ENCODE measurements around the gene HOXC12. TPM values are rescaled to one million over a fixed set of nuclear protein-coding genes. Genes with fewer than 3 reads are reported as not detected.
A peak's percentile ranks its signal among the peaks of the same experiment; 100 is the strongest.

HOXC12 gene, protein sequence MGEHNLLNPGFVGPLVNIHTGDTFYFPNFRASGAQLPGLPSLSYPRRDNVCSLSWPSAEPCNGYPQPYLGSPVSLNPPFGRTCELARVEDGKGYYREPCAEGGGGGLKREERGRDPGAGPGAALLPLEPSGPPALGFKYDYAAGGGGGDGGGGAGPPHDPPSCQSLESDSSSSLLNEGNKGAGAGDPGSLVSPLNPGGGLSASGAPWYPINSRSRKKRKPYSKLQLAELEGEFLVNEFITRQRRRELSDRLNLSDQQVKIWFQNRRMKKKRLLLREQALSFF
- not detected in 2 replicates for total RNA-seq (2014; rRNA removed; shearing (Covaris generic))

- DNase-seq (ENCODE audit: low spot score): no peak
- in situ Hi-C loops (cut with HindIII; ENCODE audit: low sequenced_read_pairs): no loop called here
Observed at GRCh38 chr12:53954694-53955035, at the start of gene HOXC12. HOXC12 (plus strand) TSS chr12:53954903; CDS start chr12:53954930, 27 bp downstream.

- no peak for DNase-seq (ENCODE audit: low spot score)
- in situ Hi-C loops (cut with HindIII; ENCODE audit: low sequenced_read_pairs): no loop called here
Observed at GRCh38 chr12:53907103-53907502, 47.6 kb upstream of the HOXC12 start.

GRCh38 chr12:53916788-53917655, 37.7 kb upstream of the HOXC12 start:
- no peak for DNase-seq (ENCODE audit: low spot score)
- in situ Hi-C loops (cut with HindIII; ENCODE audit: low sequenced_read_pairs): no loop called here

GRCh38 chr12:53924521-53925405, 29.9 kb upstream of the HOXC12 start:
- DNase-seq (ENCODE audit: low spot score): no peak
- in situ Hi-C loops (cut with HindIII; ENCODE audit: low sequenced_read_pairs): no loop called here

DNA sequence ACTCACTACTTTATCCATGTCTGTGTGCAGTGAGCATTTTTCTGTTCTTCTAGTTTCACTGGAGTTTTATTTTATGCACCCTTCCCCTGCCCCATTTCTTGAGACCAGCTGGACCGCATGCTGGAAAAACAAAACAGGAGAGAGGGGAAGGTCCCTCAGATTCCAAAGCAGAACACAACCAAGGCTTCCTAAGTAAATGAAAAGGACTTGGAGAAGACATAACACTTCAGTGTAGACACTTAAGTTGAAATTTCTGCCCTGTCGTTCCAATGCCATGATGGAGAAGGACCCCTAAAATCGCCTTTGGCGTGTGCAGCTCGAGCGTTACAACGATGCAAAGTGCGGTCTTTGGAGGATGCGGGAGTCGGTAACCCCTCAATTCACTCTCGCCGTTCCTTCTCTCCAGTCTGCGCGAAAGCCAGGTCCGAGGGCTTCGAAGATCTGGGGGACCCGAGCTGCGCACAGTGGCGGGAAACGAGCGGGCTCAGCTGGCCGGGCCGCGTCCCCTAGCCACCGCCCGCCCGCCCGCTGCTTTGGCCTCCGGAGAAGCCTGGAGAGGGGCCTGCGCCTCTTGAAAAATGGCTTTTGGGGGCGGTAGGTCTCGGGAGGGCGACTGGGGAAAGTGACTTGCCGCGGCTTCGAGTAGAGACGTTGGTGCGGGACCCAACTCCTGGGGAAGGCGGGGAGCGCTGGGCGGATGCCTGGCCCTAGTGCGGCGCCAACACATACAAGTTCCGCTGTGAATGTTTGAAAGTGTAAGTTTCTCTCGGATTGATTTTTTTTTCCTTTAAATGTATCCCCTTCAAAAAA, 27.3 kb upstream of the HOXC12 start:
- no peak for DNase-seq (ENCODE audit: low spot score)
- in situ Hi-C loops (cut with HindIII; ENCODE audit: low sequenced_read_pairs): no loop called here

GRCh38 chr12:53928054-53928835, 26.5 kb upstream of the HOXC12 start:
- in situ Hi-C loops (cut with HindIII; ENCODE audit: low sequenced_read_pairs): no loop called here
- no peak for DNase-seq (ENCODE audit: low spot score)

- in situ Hi-C loops (cut with HindIII; ENCODE audit: low sequenced_read_pairs): no loop called here
- no peak for DNase-seq (ENCODE audit: low spot score)
Observed at GRCh38 chr12:53929527-53929926, 25.2 kb upstream of the HOXC12 start.

DNA sequence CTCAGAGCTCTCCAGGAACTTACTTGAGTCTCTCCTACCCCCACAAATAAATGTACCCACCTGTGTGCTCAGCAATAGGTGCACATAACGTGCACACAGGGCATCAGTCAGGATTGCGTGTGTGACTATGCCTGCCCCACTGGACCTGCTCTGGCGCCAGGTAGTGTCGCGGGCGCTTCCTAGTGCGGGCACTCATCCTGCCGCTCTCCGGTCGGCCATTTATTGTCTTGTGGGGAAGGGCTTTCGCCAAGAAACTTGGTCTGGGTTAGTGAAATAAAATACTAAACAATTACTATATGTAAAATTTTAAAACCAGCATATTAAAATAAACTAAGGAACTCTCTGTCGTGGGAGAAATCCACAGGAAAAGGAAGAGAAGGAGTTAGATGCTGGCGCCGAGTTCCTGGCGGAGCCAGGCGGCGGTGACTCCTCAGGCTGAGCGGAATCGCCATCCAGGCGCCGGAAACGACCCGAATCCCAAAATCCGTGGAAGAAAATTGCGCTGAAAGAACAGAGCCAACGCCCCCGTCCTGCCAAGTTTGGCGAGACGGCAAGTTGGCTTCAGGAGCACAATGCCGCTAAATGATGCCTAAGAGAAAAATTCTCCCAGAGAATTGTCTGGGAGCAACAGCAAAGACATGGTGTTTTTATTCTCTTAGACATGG, 24.0 kb upstream of the HOXC12 start:
- DNase-seq (ENCODE audit: low spot score): no peak
- in situ Hi-C loops (cut with HindIII; ENCODE audit: low sequenced_read_pairs): no loop called here

DNA sequence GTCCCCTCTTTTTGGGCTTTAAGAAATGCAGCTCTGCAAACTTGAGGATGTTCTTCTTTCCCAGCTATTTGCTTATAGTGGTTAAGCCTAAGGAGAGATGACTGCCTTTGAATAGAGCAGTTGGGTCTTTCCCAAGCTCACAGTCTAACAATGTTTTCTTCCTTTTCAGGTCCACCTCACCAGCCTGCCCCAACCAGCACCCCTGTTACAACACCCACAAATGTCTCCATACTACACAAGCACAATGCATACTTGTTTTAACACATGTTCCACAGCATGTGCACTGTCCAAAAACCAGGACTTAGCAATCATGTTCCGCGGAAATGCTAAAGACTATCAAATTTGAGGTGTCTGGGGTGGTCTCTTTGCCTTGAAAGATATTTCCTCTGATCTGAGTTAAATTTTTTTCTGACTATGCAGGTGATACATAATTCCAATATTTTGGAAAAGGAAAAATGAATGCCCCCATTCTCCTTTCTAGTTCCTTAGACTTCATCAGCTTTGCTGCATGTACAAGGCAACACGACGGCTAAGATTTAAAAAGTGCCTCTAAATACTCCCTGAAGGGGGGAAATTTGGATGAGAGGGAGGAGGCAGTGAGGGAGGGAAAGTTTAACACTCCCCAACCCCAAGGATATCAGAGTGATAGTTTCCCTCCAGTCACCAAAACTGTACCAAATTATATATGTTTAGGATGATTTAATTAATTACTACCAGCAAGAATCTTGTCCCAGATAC, 22.7 kb upstream of the HOXC12 start:
- DNase-seq (ENCODE audit: low spot score): no peak
- in situ Hi-C loops (cut with HindIII; ENCODE audit: low sequenced_read_pairs): no loop called here

- no peak for DNase-seq (ENCODE audit: low spot score)
- in situ Hi-C loops (cut with HindIII; ENCODE audit: low sequenced_read_pairs): no loop called here
Observed at GRCh38 chr12:53932915-53933314, 21.8 kb upstream of the HOXC12 start.

- no peak for DNase-seq (ENCODE audit: low spot score)
- in situ Hi-C loops (cut with HindIII; ENCODE audit: low sequenced_read_pairs): no loop called here
Observed at GRCh38 chr12:53935383-53936341, 19.0 kb upstream of the HOXC12 start.

DNA sequence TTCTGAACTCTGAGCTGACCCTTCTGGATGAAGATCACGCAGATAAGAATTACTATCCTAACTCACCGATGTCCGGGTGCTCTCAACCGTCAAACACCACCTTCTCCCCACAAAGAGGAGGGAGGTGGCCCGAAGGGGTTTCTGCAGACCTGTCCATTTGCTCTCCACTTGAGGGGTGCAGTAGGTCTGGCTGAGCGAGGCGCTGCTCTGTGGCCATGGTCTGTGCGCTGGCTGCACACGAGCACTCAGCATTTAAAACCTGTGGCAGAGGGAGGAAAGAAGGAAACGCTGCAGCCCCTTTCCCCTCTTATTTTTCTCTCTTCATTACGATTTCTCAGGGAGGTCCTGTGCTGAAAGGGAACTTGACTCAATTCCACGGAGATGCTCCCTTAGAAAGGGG, 17.6 kb upstream of the HOXC12 start:
- in situ Hi-C loops (cut with HindIII; ENCODE audit: low sequenced_read_pairs): no loop called here
- DNase-seq (ENCODE audit: low spot score): no peak

- DNase-seq (ENCODE audit: low spot score): no peak
- in situ Hi-C loops (cut with HindIII; ENCODE audit: low sequenced_read_pairs): no loop called here
Observed at GRCh38 chr12:53937596-53938325, 16.9 kb upstream of the HOXC12 start.

GRCh38 chr12:53938326-53939140, 16.2 kb upstream of the HOXC12 start, which contains the start of gene HOXC13:
HOXC13 (plus strand) TSS chr12:53938831; CDS start chr12:53938907, 76 bp downstream.
- DNase-seq (ENCODE audit: low spot score): peak; percentile 83
- in situ Hi-C loops (cut with HindIII; ENCODE audit: low sequenced_read_pairs): no loop called here

Measured in G401 (cell line).